A673 (cell line): ENCODE results near the gene ZNF780B.

Experiments used
- CTCF ChIP-seq: fragments of 300-800, 200-600 bp; sonication (generic); conservative IDR thresholded peaks from 2 replicates; pipeline ENCODE4 v1.5.1; 2017; ENCODE audit warnings: low read depth, mild to moderate bottlenecking, antibody characterized with exemption, low read length, moderate library complexity, mixed read lengths
- EZH2 ChIP-seq: fragments of 200-600 bp; sonication (generic); IDR thresholded peaks from 2 replicates; pipeline ENCODE4 v1.6.1; 2017; ENCODE audit warnings: borderline replicate concordance, low read depth, mild to moderate bottlenecking, mixed read lengths, antibody characterized with exemption, low read length; ENCODE audit not compliant: poor library complexity, severe bottlenecking

GRCh38 chr19:40078377-40078776 is 22.3 kb upstream of the ZNF780B start:
- no peak for TF ChIP-seq EZH2
- TF ChIP-seq CTCF: no peak
